ENCODE measurements around the gene MTUS2.
A peak's percentile ranks its signal among the peaks of the same experiment; 100 is the strongest.

MTUS2 gene

DNA sequence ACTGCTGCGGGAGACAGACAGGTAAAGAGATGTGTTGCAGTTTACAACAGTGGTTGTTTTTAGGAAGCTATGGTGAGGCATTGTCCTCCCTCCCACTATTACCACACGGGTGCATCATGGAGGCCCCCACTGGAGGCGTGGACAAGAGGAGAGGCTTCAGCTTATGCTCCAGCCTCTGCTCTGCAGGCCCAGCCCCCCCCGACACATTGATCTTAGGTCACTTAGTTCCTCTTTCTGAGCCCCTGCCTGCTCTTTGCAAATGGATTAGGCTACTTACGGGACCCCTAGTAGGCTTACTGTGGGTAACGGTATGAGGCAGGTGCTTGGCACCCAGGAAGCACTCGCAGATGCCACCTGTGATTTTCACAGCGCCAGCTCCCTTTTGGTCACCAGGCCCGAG lies 651.4 kb downstream of the MTUS2 start:
- H3K9me3 ChIP-seq = no peaks in the 10 kb centered on the region
- H3K27me3 ChIP-seq = no peaks in the 10 kb centered on the region
- no peak overlapping the region for H3K4me3 ChIP-seq
- H3K36me3 ChIP-seq = no peaks in the 10 kb centered on the region
- H3K4me1 ChIP-seq = no peaks in the 10 kb centered on the region
- DNase-seq = no peak
- TF ChIP-seq, protein P1, sequence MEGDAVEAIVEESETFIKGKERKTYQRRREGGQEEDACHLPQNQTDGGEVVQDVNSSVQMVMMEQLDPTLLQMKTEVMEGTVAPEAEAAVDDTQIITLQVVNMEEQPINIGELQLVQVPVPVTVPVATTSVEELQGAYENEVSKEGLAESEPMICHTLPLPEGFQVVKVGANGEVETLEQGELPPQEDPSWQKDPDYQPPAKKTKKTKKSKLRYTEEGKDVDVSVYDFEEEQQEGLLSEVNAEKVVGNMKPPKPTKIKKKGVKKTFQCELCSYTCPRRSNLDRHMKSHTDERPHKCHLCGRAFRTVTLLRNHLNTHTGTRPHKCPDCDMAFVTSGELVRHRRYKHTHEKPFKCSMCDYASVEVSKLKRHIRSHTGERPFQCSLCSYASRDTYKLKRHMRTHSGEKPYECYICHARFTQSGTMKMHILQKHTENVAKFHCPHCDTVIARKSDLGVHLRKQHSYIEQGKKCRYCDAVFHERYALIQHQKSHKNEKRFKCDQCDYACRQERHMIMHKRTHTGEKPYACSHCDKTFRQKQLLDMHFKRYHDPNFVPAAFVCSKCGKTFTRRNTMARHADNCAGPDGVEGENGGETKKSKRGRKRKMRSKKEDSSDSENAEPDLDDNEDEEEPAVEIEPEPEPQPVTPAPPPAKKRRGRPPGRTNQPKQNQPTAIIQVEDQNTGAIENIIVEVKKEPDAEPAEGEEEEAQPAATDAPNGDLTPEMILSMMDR (IDR thresholded peaks at IDR 0.05) = no peak
- intact Hi-C loops (cut with DNase I; ENCODE audit: low total_unique reads) = no loop called here
- H3K27ac ChIP-seq = no peak overlapping the region

DNA sequence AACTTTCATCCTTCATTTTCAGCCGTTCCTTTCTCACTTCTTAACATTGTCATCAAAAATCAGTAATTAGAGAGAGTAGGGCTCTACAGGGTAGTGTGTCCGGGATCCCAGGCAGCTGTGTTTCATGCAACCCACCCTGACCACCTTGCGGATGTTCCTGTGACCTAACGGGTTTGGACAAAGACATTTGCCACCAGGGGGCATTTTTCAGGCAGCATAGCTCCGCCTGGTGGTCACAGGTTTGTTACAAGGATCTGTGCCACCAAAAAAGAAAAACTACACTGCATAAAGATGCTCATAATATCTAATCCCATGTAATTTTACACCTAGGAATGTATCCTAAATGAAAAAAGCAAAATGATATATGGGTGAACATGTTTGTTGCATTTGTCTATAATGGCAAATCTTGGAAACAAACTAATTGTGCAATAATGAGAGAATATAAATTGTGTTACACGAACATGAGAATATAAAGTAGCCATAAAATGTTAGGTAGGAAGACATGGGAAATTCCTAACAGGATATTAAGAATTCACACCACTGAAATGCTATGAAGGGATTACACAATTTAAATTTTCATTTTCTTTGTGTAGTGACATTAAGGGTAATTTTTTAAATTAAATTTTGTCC lies 652.3 kb downstream of the MTUS2 start:
- intact Hi-C loops (cut with DNase I; ENCODE audit: low total_unique reads) = no loop called here
- H3K27ac ChIP-seq = no peak overlapping the region
- no peaks in the 10 kb centered on the region for H3K9me3 ChIP-seq
- no peaks in the 10 kb centered on the region for H3K36me3 ChIP-seq
- TF ChIP-seq, protein P1 (IDR thresholded peaks at IDR 0.05) = peak; percentile 49 to 63
- no peak overlapping the region for H3K4me3 ChIP-seq
- DNase-seq = peak in 1 of 2 donors; percentile 32
- H3K4me1 ChIP-seq = no peaks in the 10 kb centered on the region
- no peaks in the 10 kb centered on the region for H3K27me3 ChIP-seq

DNA sequence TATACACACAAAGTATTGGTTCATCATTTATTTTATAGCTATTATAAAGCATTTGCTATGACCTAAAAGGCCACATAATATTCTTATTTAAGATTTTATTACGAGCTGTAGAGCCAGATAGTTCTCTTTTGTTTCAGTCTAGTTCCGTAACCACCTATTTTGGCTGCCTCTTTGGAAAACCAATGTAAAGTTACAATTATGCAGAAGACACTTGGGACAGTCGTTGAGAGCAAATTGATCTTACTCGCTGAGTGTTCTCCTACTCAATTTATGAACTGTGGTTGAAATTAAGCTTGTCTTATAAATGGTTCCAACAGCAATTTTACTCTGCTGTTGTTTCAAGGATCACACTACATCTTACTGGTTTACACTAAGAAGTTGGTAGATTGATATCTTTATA lies 653.0 kb downstream of the MTUS2 start:
- Histone ChIP-seq H3K27ac (no peak overlapping the region), H3K9me3 (no peaks in the 10 kb centered on the region), H3K27me3 (no peaks in the 10 kb centered on the region), H3K4me1 (no peaks in the 10 kb centered on the region), H3K36me3 (no peaks in the 10 kb centered on the region), H3K4me3 (no peak overlapping the region)
- TF ChIP-seq, protein P1 (IDR thresholded peaks at IDR 0.05) = no peak
- intact Hi-C loops (cut with DNase I; ENCODE audit: low total_unique reads) = no loop called here
- no peak for DNase-seq

DNA sequence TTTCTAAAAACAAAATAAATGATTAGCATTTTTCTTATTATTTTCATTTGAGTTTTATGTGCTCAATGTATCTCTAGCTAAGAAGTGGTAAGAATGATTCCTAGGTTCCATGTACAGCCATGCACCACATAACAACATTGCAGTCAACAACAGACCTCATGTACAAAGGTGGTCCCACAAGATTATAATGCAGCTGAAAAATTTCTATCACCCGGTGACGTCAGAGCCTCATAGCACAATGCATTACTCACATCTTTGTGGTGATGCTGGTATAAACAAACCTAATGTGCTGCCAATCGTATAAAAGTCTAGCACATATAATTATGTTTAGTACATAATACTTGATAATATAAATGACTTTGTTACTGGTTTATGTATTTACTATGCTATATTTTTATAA lies 654.9 kb downstream of the MTUS2 start:
- H3K27ac ChIP-seq = no peak overlapping the region
- H3K9me3 ChIP-seq = no peaks in the 10 kb centered on the region
- no peaks in the 10 kb centered on the region for H3K36me3 ChIP-seq
- H3K4me1 ChIP-seq = no peaks in the 10 kb centered on the region
- H3K4me3 ChIP-seq = no peak overlapping the region
- DNase-seq = no peak
- TF ChIP-seq, protein P1 (IDR thresholded peaks at IDR 0.05) = no peak
- intact Hi-C loops (cut with DNase I; ENCODE audit: low total_unique reads) = no loop called here
- no peaks in the 10 kb centered on the region for H3K27me3 ChIP-seq

DNA sequence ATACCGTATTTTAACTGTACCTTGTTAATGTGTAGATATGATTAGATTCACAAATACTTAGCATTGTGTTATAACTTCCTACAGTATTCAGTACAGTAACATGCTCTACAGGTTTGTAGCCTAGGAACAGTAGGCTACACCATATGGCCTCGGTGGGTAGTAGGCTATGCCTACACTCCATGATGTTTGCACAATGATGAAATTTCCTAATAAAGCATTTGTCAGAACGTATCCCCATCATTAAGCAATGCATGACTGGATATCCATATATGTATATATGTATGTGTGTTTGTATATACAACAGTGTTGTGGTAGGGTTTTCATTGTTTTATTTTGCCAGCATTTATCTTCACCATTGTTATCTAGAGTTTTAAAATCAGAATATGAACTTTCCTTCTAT lies 655.9 kb downstream of the MTUS2 start:
- H3K4me3 ChIP-seq = no peak overlapping the region
- no peak overlapping the region for H3K27ac ChIP-seq
- no peak for DNase-seq
- no peaks in the 10 kb centered on the region for H3K9me3 ChIP-seq
- TF ChIP-seq, protein P1 (IDR thresholded peaks at IDR 0.05) = no peak
- H3K27me3 ChIP-seq = no peaks in the 10 kb centered on the region
- no peaks in the 10 kb centered on the region for H3K4me1 ChIP-seq
- no peaks in the 10 kb centered on the region for H3K36me3 ChIP-seq
- intact Hi-C loops (cut with DNase I; ENCODE audit: low total_unique reads) = no loop called here

All from tibial artery (tissue), 4 donors.